HG03103 (cell line): ENCODE data around the gene A2M.

ENCODE experiments used
- ATAC-seq: cut with Tn5 transposase; IDR thresholded peaks from one replicate; pipeline ENCODE4 v1.9.1; 2021; ENCODE audit warnings: low read depth; ENCODE audit not compliant: unreplicated experiment

The A2M gene

GRCh38 chr12:9101018-9101687 lies 14.6 kb downstream of the A2M start:
- no peak for ATAC-seq

- no peak for ATAC-seq
These were observed 16.0 kb downstream of the A2M start for GRCh38 chr12:9099552-9100190.

- no peak for ATAC-seq
These were observed 17.2 kb downstream of the A2M start for GRCh38 chr12:9098463-9099026.

GRCh38 chr12:9098115-9098452 lies 17.6 kb downstream of the A2M start:
- no peak for ATAC-seq

- no peak for ATAC-seq
These were observed 19.0 kb downstream of the A2M start for GRCh38 chr12:9096563-9097176.

- no peak for ATAC-seq
These were observed 20.4 kb downstream of the A2M start for GRCh38 chr12:9095322-9095721.

GRCh38 chr12:9094512-9095206 lies 21.1 kb downstream of the A2M start:
- no peak for ATAC-seq

- no peak for ATAC-seq
These were observed 23.7 kb downstream of the A2M start for GRCh38 chr12:9091891-9092598.

- no peak for ATAC-seq
These were observed 25.5 kb downstream of the A2M start for GRCh38 chr12:9090220-9090619.

- no peak for ATAC-seq
These were observed 28.5 kb downstream of the A2M start for GRCh38 chr12:9087087-9087835.

- no peak for ATAC-seq
These were observed 29.6 kb downstream of the A2M start for GRCh38 chr12:9086087-9086486.

GRCh38 chr12:9084417-9084816 lies 31.3 kb downstream of the A2M start:
- ATAC-seq, result no peak

- no peak for ATAC-seq
These were observed 31.9 kb downstream of the A2M start for GRCh38 chr12:9083793-9084192.

GRCh38 chr12:9081667-9082427 lies 33.9 kb downstream of the A2M start:
- ATAC-seq, result no peak

GRCh38 chr12:9079883-9080675 lies 35.6 kb downstream of the A2M start:
- ATAC-seq, result no peak

GRCh38 chr12:9079082-9079481 lies 36.6 kb downstream of the A2M start:
- no peak for ATAC-seq

- ATAC-seq, result no peak
These were observed 38.3 kb downstream of the A2M start for GRCh38 chr12:9077152-9078031.
